Measurements from ENCODE around the gene MINDY4.

MINDY4 gene

DNA sequence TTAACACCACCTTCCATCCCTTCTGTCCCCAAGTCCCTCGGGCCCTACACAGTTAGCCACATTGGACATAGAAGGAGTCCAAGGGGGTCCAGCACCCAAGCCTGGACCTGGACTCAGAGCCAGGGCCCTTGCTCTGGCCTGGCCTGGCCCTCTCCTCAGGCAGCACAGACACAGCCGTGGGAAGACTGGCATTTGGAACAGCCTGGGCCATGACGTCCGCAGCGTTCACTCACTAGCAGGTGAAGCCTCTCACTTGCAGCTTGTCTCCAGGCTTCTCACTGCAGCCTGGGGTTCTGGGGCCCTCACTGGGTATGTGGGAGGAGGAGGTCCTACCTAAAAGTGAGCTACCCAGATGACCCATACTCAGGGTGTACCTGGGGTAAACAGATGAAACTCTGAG lies 106.8 kb downstream of the MINDY4 start:
- no peak overlapping the region for H3K4me3 Mint-ChIP-seq
- peaks cover 2% of the 10 kb centered on the region for H3K9me3 Mint-ChIP-seq
- H3K4me1 Mint-ChIP-seq: peaks cover 16% of the 10 kb centered on the region
- TF ChIP-seq, protein P1, sequence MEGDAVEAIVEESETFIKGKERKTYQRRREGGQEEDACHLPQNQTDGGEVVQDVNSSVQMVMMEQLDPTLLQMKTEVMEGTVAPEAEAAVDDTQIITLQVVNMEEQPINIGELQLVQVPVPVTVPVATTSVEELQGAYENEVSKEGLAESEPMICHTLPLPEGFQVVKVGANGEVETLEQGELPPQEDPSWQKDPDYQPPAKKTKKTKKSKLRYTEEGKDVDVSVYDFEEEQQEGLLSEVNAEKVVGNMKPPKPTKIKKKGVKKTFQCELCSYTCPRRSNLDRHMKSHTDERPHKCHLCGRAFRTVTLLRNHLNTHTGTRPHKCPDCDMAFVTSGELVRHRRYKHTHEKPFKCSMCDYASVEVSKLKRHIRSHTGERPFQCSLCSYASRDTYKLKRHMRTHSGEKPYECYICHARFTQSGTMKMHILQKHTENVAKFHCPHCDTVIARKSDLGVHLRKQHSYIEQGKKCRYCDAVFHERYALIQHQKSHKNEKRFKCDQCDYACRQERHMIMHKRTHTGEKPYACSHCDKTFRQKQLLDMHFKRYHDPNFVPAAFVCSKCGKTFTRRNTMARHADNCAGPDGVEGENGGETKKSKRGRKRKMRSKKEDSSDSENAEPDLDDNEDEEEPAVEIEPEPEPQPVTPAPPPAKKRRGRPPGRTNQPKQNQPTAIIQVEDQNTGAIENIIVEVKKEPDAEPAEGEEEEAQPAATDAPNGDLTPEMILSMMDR (IDR thresholded peaks at IDR 0.05; ENCODE audit: unreplicated experiment in 3 of 3): no peak
- peaks cover 18% of the 10 kb centered on the region for H3K36me3 Mint-ChIP-seq (ENCODE audit: low read depth)
- no peak overlapping the region for H3K27ac Mint-ChIP-seq
- H3K27me3 Mint-ChIP-seq (ENCODE audit: low read depth): peaks cover 10% of the 10 kb centered on the region

DNA sequence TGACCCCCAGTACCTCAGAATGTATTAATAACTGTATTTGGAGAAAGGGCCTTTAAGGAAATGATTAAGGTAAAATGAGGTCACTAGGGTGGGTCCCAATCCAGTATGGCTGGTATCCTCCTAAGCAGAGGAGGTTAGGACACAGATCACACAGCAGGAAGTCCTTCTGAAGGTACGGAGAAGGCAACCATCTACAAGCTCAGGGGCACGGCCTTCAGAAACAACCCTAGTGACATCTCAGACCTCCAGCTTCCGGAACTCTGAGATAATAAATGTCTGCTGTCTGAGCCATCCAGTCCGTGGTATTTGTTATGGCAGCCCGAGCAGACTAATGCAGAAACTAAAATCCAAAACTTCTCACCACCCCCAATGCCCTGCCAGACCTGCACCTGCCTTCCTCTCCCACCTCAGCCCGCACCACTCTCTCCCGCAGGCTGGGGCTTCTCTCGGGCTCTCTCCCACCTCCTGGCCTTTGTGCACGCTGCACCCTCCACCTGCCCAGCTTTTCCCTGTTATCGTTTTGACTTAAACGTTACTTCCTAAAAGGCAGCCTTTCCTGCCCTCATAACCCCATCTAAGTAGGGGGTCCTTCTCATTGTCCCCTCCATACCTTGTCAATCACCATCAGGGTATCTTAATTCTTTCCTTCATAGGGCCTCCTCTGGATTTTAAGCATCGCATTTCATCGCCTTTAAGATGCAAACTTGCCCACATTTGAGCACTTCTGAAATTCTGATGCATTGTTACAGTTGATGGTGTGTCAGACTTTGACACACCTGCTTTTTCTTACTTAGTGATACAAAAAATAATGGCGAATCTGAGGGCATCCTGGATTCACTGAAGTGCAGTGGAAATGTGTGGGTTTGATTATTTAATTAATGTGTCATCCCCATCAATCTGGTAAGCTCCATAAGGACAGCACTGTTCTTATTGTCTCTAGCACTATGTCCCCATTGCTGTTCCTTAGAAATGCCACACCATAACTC lies 108.2 kb downstream of the MINDY4 start:
- TF ChIP-seq, protein P1 (IDR thresholded peaks at IDR 0.05; ENCODE audit: unreplicated experiment in 3 of 3): no peak
- Mint-ChIP-seq H3K4me1 (peaks cover 16% of the 10 kb centered on the region), H3K27me3 (ENCODE audit: low read depth) (peaks cover 10% of the 10 kb centered on the region), H3K36me3 (ENCODE audit: low read depth) (peaks cover 18% of the 10 kb centered on the region), H3K9me3 (peaks cover 2% of the 10 kb centered on the region), H3K4me3 (no peak overlapping the region), H3K27ac (no peak overlapping the region)

DNA sequence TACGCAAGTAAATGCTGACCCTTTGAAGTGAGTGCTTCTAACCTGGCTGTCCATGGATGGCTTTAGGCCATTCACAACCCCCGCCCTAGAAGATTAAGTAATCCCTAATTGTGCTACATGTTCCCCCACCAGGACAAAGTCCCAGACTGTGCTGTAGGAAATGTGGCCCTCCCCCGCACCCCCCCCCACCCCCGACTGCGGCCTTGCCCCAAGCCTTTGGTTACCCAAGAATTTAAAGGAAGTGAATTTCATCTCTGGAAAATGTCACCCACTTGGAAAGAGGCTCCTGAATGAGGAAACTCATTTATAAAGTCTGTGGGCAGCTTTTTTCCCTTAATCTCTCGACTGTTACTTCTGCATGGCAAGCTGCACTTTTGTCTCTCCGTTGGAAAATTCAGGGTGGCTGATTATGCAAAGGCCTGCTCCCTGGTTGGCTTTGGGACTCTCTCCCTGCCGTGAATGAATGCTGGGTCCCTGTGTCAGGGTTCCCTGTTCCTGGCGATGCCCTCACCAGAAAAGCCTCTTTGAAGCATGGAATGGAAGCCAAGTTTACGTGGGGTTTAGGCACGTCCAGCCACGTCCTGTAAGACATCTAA lies 109.0 kb downstream of the MINDY4 start:
- H3K9me3 Mint-ChIP-seq: peaks cover 2% of the 10 kb centered on the region
- TF ChIP-seq, protein P1 (IDR thresholded peaks at IDR 0.05; ENCODE audit: unreplicated experiment in 3 of 3): no peak
- H3K36me3 Mint-ChIP-seq (ENCODE audit: low read depth): peaks cover 10% of the 10 kb centered on the region
- H3K4me1 Mint-ChIP-seq: peaks cover 20% of the 10 kb centered on the region
- no peak overlapping the region for H3K4me3 Mint-ChIP-seq
- H3K27ac Mint-ChIP-seq: peak overlapping the region in 1 of 3 experiments; percentile 49
- peaks cover 10% of the 10 kb centered on the region for H3K27me3 Mint-ChIP-seq (ENCODE audit: low read depth)

DNA sequence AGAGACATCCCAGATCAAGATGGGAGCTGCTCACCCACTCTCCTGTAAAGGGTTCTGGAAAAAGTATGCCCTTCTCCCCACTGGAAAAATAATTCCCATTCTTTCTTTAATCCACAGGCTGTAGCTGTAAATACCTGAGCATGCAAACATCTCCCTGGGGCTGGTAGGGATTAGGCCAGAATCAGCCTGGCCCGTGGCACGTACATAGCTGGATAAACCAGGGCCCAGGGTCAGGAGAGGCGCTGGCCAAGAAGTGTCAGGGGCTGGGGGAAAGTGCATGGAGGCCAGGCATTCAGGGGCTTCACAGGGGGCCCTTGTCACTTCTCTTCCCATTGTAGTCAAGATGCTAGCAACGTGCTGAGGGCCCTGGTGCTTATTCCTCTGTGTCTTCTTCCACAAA lies 109.7 kb downstream of the MINDY4 start:
- Mint-ChIP-seq H3K9me3 (no peaks in the 10 kb centered on the region), H3K27ac (no peak overlapping the region), H3K27me3 (ENCODE audit: low read depth) (peaks cover 10% of the 10 kb centered on the region), H3K36me3 (ENCODE audit: low read depth) (peaks cover 3% of the 10 kb centered on the region), H3K4me1 (peaks cover 21% of the 10 kb centered on the region), H3K4me3 (no peak overlapping the region)
- TF ChIP-seq, protein P1 (IDR thresholded peaks at IDR 0.05; ENCODE audit: unreplicated experiment in 3 of 3): no peak

DNA sequence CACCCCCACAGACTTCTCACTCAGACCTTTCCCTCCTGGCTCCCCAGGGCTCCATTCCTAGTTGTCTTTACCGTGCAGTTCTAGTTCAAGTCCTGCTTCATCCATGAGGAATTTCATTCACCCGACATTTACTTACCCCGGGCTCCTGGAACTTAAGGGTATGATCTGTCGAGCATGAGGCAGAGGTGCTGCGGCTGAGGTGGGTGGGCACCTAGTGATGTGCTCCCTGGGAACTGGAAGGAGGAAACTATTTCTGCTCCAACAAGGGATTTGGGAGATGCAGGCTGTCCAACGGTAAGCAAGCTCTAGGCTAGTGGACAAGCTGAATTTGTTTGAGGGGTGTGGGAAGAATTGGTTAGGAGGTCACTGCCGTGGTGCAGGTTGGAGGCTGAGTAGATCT lies 110.2 kb downstream of the MINDY4 start:
- H3K36me3 Mint-ChIP-seq (ENCODE audit: low read depth): no peaks in the 10 kb centered on the region
- TF ChIP-seq, protein P1 (IDR thresholded peaks at IDR 0.05; ENCODE audit: unreplicated experiment in 3 of 3): no peak
- no peaks in the 10 kb centered on the region for H3K9me3 Mint-ChIP-seq
- peaks cover 26% of the 10 kb centered on the region for H3K4me1 Mint-ChIP-seq
- peaks cover 11% of the 10 kb centered on the region for H3K27me3 Mint-ChIP-seq (ENCODE audit: low read depth)
- H3K27ac Mint-ChIP-seq: no peak overlapping the region
- no peak overlapping the region for H3K4me3 Mint-ChIP-seq

Data from nephron (organoid).